ENCODE measurements around the gene FOXC1. TPM values are rescaled to one million over a fixed set of nuclear protein-coding genes. Genes with fewer than 3 reads are reported as not detected.

The FOXC1 gene
- total and polyA plus RNA-seq, 7 donors = 0.90 to 2.7 (median 1.5) TPM

- Histone ChIP-seq H3K9me3 (no peaks in the 10 kb centered on the region), H3K27me3 (ENCODE audit: insufficient read depth in 3 of 3, low read length in 2 of 3) (peaks cover 0 to 95% (median 33%) of the 10 kb centered on the region in 3 donors), H3K36me3 (ENCODE audit: insufficient read depth in 1 of 2, low read depth in 1 of 2) (no peaks in the 10 kb centered on the region), H3K4me3 (peak overlapping the region; percentile 78), H3K4me1 (peaks cover 8% of the 10 kb centered on the region), H3K27ac (no peak overlapping the region)
- no peak for TF ChIP-seq CTCF (IDR thresholded peaks at IDR 0.05)
- intact Hi-C loops (cut with DNase I) = loop anchor here in 1 of 2 donors (5.0 kb wide), 1 partner anchor 63 kb away; no protein-coding TSS in a partner anchor
- 22 to 26% (median 25%) methylated on average over 52 to 66 of the region's 66 CpGs for WGBS, 3 donors
- DNase-seq (peak in 1 of 2 donors; percentile 47), ATAC-seq (peak; percentile 23 to 51 (median 28))
Observed at GRCh38 chr6:1624058-1624850, 14.5 kb downstream of the FOXC1 start.

GRCh38 chr6:1624851-1625781 lies 15.4 kb downstream of the FOXC1 start:
- no peaks in the 10 kb centered on the region for H3K9me3 ChIP-seq
- H3K4me3 ChIP-seq = peak overlapping the region; percentile 78
- DNase-seq (peak; percentile 56 to 58), ATAC-seq (peak; percentile 64 to 87 (median 73))
- peak overlapping the region; percentile 14 for H3K27ac ChIP-seq
- no peaks in the 10 kb centered on the region for H3K36me3 ChIP-seq (ENCODE audit: insufficient read depth in 1 of 2, low read depth in 1 of 2)
- 4 to 5% (median 4%) methylated on average over 52 to 53 of the region's 53 CpGs for WGBS, 3 donors
- no peak for TF ChIP-seq CTCF (IDR thresholded peaks at IDR 0.05)
- peaks cover 0 to 91% (median 30%) of the 10 kb centered on the region in 3 donors for H3K27me3 ChIP-seq (ENCODE audit: insufficient read depth in 3 of 3, low read length in 2 of 3)
- intact Hi-C loops (cut with DNase I) = loop anchor here in 1 of 2 donors (5.0 kb wide), 1 partner anchor 62 kb away; no protein-coding TSS in a partner anchor
- peaks cover 8% of the 10 kb centered on the region for H3K4me1 ChIP-seq

GRCh38 chr6:1625794-1626435 lies 16.2 kb downstream of the FOXC1 start:
- Histone ChIP-seq H3K9me3 (no peaks in the 10 kb centered on the region), H3K4me3 (peak overlapping the region; percentile 78), H3K36me3 (ENCODE audit: insufficient read depth in 1 of 2, low read depth in 1 of 2) (no peaks in the 10 kb centered on the region), H3K27me3 (ENCODE audit: insufficient read depth in 3 of 3, low read length in 2 of 3) (peaks cover 0 to 83% (median 23%) of the 10 kb centered on the region in 3 donors), H3K27ac (no peak overlapping the region), H3K4me1 (peaks cover 8% of the 10 kb centered on the region)
- DNase-seq = no peak
- ATAC-seq = no peak
- WGBS, 3 donors = 80 to 85% (median 84%) methylated on average over 18 of the region's 18 CpGs
- intact Hi-C loops (cut with DNase I) = no loop called here
- TF ChIP-seq CTCF (IDR thresholded peaks at IDR 0.05) = no peak

DNA sequence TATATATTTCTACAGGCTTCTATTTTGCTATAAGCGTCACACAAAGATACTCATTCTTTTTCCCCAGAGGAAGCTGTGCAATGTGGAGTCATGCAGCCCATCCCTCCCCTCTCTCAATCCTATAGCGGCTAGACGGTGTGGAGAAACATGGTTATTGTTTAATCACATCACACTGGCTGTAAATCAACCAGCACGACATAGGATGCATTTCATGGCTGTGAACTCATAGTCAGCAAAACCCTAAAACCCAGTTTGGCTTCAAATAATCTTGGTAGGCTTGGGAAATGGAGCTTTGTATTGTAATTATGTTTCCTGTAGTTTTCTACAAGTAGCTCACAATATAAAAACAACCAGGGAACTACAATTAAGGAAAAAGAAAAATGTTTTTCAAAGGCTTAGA lies 16.8 kb downstream of the FOXC1 start:
- peak in 1 of 2 donors; percentile 2 for DNase-seq
- Histone ChIP-seq H3K27ac (no peak overlapping the region), H3K36me3 (ENCODE audit: insufficient read depth in 1 of 2, low read depth in 1 of 2) (no peaks in the 10 kb centered on the region), H3K9me3 (no peaks in the 10 kb centered on the region), H3K4me3 (no peak overlapping the region), H3K4me1 (peaks cover 8% of the 10 kb centered on the region), H3K27me3 (ENCODE audit: insufficient read depth in 3 of 3, low read length in 2 of 3) (peaks cover 0 to 78% (median 22%) of the 10 kb centered on the region in 3 donors)
- 81 to 83% (median 82%) methylated on average over 4 of the region's 4 CpGs for WGBS, 3 donors
- intact Hi-C loops (cut with DNase I) = no loop called here
- ATAC-seq = no peak
- TF ChIP-seq CTCF (IDR thresholded peaks at IDR 0.05) = no peak

Measured in psoas muscle (tissue), 8 donors.